Amniotic epithelial cell (primary cell): ENCODE results near the gene ART1.

Source experiments
- DNase-seq: peaks from one replicate; pipeline ENCODE4 v3.0.0-alpha.2; 2010; ENCODE audit warnings: low read depth

The ART1 gene

GRCh38 chr11:3666023-3666530 lies 21.1 kb downstream of the ART1 start:
- no peak for DNase-seq

- no peak for DNase-seq
These were observed 22.5 kb downstream of the ART1 start for GRCh38 chr11:3667149-3668035.

GRCh38 chr11:3669128-3669527 lies 24.2 kb downstream of the ART1 start:
- no peak for DNase-seq

DNA sequence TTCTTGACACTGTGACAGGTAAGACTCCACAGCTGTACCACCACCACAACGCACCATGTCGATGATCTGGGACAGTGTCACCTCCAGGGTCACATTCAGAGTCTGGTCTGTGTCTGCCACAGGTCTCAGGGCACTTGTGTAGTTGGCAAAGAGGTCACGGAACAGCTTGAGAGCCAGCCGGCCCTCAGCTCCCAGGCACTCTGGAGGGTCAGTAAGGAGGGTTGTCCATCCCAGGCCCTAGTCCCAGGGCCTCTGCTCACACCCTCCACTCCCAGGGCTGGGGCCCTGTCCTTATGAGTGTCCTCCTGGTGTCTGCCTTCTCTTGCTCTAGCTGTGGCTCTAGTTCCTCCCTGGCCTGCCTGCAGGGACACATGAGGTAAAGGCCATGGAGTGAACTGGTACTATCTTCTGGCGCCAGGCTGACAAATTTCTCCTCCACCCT lies 24.8 kb downstream of the ART1 start:
- no peak for DNase-seq

DNA sequence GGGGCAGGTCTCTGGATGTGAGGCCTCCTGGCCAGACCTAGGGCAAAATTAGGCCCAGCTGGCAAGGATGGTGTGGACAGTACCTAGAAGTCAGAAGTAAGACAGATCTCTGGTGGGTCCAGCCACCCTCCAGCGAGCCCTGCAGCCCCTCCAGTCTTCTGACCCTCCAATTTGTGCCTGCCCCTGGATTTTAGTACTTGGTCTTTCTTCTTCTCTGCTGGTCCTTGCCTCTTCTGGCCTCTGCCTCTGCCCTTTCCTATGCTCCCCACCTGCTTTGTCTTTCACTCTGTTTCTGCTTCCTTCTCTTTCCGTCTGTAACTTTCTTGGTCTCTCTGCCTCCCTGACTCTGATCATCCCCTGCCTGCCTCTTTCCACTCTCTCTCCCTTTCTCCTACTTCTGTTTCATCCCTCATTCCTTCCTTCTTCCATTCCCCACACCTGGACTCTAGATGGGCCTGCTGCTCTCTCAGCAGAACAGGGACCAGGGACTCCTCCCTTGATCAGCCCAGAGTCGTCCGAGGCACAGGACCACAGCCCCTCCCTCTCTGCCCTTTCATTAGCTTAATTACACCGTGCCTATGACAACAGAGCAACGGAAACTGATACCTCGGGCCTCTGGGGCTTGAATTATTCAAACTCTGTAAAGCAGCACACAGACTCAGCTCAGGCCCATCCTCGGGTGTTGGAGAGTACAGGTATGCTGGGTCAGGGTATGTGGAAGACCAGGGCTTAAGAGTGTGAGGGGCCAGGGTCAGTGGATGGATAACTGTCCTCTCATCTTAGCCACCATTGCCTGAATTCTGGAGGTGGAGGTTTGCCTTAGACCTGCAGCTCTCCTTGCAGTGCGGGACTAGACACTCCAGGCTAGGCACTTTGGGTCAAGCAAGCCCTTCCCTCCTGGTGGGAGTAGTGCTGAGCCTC lies 26.7 kb downstream of the ART1 start, which contains the start of gene CHRNA10:
TSS of gene CHRNA10 (minus strand) at position 51 of the 921 bp plus-strand sequence. CDS start 72 bp downstream, outside the sequence.
- DNase-seq: no peak

GRCh38 chr11:3674189-3674588 lies 29.3 kb downstream of the ART1 start:
- DNase-seq: peak; percentile 84

DNA sequence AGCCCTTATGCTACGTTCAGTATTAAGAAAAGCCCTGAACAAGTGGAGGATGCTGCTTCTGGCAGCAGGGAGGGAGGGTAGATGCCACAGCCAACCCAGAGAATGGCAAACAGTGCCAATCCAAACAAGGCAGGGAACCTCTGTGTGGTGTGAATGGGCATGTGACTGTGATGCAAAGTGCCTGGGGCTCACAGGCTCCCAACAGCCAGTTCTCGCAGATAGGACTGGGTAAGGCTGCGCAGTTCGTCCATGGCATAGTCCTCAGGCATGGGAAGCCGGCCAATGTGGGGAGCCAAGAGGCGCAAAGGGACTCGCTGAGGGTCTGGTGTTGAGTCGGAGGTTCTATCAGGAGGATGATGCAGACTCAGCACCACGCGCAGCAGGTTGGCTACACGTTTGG lies 31.0 kb downstream of the ART1 start:
- DNase-seq: no peak

GRCh38 chr11:3679077-3679476 lies 34.1 kb downstream of the ART1 start:
- DNase-seq: no peak

DNA sequence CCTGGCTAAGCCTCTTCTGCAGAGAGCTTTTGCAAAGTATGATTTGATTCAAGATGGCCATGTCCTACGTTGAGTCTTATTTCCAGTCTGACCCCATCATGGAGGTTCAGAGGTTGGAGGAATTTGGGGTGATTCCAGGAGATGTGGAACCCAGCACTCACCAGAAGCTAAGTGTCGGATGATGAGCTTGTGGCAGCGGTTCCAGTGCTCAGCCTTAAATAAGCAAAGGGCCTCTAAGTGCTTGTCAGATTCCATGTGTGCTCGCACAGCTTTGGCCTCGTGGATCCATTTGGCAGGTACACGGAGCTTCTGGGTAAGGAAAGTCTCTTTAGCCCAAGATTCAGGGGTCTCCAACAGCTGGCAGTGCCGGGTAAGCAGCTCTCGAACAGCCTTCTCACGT lies 38.1 kb downstream of the ART1 start:
- no peak for DNase-seq

DNA sequence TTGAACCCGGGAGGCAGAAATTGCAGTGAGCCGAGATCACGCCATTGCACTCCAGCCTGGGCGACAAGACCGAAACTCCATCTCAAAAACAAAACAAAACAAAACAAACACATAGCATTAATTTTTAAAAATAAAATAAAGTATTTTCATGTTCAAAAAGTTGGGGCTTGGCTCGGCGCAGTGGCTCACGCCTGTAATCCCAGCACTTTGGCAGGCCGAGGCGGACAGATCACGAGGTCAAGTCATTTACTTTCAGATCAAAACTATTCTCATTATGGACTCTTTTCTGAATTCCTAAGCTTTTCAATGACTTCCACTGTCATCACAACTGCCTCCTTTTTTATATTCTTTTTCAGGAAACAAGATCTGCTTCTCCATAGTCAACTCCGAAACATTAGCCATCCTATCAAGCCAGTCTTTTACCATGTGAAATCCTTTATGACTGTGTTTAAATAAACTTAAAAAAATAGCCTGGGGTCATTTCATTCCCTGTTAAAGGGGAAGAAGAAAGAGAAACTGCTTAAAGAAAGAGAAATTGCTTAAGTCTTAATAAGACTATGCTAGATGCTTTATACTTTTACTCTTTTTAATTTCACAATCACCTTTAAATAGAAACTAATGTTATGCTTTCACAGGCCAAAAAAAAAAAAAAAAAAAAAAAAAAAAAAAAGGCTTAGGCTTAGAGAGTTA lies 39.3 kb downstream of the ART1 start:
- no peak for DNase-seq

DNA sequence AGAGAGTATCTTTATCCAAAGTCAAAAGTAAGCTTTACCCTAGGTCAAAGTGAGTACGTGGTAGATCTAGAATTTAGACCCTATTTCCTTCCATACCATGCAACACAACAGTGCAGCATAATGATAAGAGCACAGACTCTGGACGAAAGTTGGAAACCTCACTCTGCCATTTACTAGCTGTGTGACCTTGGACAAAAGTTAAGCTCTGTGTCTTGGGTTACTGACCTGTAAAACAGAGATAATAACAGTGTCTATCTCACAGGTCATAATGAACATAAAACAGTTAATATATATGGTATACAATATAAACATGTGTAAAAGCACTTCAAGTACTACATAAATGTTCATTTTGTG lies 39.9 kb downstream of the ART1 start:
- DNase-seq: no peak

- DNase-seq: no peak
These were observed 41.0 kb downstream of the ART1 start for GRCh38 chr11:3685923-3686322.

- no peak for DNase-seq
These were observed 41.8 kb downstream of the ART1 start for GRCh38 chr11:3686751-3687150.

DNA sequence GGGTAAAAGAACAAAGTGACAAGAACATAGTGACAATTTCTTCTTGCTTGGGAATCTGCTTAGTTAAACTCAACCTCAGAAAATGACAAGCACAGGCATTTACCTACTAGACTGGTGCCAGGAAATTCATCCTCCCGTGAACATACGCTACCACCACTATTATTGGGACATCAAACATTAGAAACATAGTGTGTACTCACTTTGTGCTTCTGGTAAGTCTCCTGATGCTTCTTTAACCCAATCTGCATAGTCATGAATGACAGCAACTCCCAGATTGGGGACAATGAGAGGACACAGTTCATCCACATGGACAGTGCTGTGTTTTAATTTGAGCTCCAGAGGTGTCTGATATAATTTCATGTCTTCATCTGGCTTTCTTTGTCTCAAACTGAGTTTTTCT lies 55.5 kb downstream of the ART1 start:
- no peak for DNase-seq

DNA sequence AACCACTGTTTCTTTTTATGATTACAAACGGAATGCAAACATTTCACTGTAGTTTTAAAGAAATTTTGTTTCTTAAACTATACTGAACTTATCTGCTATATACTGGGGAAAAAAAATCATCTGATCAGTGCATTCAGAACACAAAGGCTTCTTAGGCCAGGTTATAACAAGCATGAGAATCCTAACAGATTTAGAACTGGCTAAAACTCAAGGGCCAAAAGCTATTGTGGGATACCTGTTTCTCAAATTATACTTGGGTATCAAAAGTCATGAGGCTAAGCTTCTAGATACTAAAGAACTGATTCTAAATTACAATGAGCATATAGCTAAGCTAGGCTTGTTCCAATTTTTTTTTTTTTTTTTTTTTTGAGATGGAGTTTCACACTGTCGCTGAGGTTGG lies 56.0 kb downstream of the ART1 start:
- DNase-seq: no peak

DNA sequence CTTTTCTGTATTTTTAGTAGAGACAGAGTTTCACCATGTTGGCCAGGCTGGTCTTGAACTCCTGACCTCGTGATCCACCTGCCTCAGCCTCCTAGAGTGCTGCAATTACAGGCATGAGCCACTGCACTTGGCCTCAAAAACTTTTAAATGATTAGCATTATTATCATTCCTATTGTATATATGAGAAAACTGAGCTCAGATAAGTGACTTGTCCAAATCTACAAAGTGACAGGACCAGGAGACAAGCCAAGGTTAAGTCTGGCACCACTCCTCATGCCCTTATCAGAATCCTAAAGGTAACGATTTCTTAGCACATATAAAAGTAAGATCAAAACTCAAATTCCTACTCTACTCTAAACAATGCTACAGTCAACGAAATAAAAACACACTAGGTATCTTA lies 58.5 kb downstream of the ART1 start:
- no peak for DNase-seq

- DNase-seq: no peak
These were observed 62.2 kb downstream of the ART1 start for GRCh38 chr11:3707176-3707575.

- DNase-seq: peak; percentile 72
These were observed 65.0 kb downstream of the ART1 start for GRCh38 chr11:3709977-3710376.

DNA sequence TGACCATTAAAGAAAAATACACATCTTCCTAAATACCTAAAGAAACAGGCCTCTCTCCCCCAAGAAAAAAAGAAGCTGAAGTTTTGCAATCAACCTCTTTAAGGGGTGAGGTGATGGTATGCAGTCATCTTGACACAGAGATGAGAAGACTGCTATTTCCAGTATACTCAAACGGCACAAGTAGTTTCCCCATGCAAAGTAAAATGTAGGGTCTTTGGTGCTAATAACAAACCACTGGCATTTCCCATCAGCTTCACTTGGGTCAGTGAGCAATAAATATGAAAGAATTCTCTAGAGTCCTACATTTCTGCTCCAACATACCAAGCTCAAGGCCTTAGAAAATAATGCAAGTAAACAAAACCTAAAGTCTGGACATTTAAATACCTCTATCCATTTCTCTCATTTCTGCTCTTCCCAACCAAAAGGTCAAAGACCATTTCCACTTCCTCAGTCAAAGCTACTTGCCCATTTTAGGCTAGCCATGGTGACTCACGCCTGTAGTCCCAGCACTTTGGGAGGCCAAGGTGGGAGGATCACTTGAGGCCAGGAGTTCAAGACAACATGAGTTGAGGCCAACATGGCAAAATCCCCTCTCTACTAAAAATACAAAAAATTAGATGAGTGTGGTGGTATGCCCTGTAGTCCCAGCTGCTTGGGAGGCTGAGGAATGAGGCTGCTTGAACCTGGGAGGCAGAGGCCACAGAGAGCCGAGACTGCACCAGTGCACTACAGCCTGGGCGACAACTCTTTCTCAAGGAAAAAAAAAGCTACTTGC lies 65.7 kb downstream of the ART1 start:
- peak; percentile 65 for DNase-seq

GRCh38 chr11:3712274-3712673 lies 67.3 kb downstream of the ART1 start:
- no peak for DNase-seq
